ENCODE results near the gene LRRC56. TPM values are rescaled to one million over a fixed set of nuclear protein-coding genes. Genes with fewer than 3 reads are reported as not detected.

Gene LRRC56
- total RNA-seq, 2 donors from 2014 or later: 3.0 to 4.3 TPM

- Histone ChIP-seq H3K9me3 (ENCODE audit: control insufficient read depth, low read length) (no peaks in the 10 kb centered on the region), H3K4me3 (ENCODE audit: low read length) (no peak overlapping the region), H3K4me1 (ENCODE audit: control insufficient read depth, insufficient read depth, low read length) (no peaks in the 10 kb centered on the region), H3K27ac (ENCODE audit: low read depth, low read length) (no peak overlapping the region), H3K36me3 (ENCODE audit: control insufficient read depth, insufficient read depth, low read length) (peaks cover 8% of the 10 kb centered on the region), H3K9ac (ENCODE audit: extremely low read depth, low read length, poor library complexity, severe bottlenecking) (no peak overlapping the region), H3K27me3 (ENCODE audit: control insufficient read depth, insufficient read depth, low read length, poor library complexity, severe bottlenecking) (no peaks in the 10 kb centered on the region)
- no peak for DNase-seq
- no peak overlapping the region for H3K4me3 Mint-ChIP-seq
- H3K27ac Mint-ChIP-seq: no peak overlapping the region
- no peaks in the 10 kb centered on the region for H3K4me1 Mint-ChIP-seq
- WGBS, 2 experiments (ENCODE audit: insufficient coverage in 1 of 2, insufficient read length in 1 of 2): 90 to 95% methylated on average over 12 to 23 of the region's 23 CpGs
- peaks cover 6% of the 10 kb centered on the region for H3K27me3 Mint-ChIP-seq (ENCODE audit: insufficient read depth)
- H3K9me3 Mint-ChIP-seq: no peaks in the 10 kb centered on the region
- no peak for TF ChIP-seq CTCF (conservative IDR thresholded peaks at IDR 0.05)
- H3K36me3 Mint-ChIP-seq (ENCODE audit: low read depth): peaks cover 10% of the 10 kb centered on the region
These were observed 4.8 kb upstream of the LRRC56 start for GRCh38 chr11:532527-532985.

DNA sequence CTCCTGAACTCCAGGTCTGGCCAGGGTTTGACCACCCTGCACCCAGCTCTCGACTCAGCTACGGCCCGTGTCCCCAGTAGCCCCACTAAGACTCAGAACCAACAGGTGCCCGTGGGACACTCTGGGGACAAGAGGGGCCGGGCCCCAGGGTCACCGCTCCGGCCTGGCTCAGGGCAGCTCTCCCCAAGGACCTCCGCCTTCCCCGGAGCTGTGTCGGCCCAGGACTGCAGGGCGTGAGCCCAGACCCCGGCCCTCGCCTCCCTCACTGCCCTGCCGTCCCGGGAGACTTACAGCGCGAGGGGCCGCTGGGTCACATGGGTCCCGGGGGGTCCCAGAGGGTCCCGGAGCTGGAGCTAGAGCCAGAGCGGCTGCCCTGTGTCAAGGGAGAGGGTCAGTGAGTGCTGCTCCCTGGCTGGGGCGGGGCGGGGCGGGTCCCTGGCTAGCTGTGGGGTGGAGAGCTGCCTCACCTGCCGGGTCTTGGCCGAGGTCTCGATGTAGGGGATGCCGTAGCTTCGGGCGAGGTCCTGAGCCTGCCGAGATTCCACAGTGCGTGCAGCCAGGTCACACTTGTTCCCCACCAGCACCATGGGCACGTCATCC is 4.2 kb upstream of the LRRC56 start:
- Histone ChIP-seq H3K9ac (ENCODE audit: extremely low read depth, low read length, poor library complexity, severe bottlenecking) (no peak overlapping the region), H3K27ac (ENCODE audit: low read depth, low read length) (no peak overlapping the region), H3K4me1 (ENCODE audit: control insufficient read depth, insufficient read depth, low read length) (no peaks in the 10 kb centered on the region), H3K4me3 (ENCODE audit: low read length) (no peak overlapping the region), H3K36me3 (ENCODE audit: control insufficient read depth, insufficient read depth, low read length) (peaks cover 8% of the 10 kb centered on the region), H3K27me3 (ENCODE audit: control insufficient read depth, insufficient read depth, low read length, poor library complexity, severe bottlenecking) (no peaks in the 10 kb centered on the region), H3K9me3 (ENCODE audit: control insufficient read depth, low read length) (no peaks in the 10 kb centered on the region)
- no peak overlapping the region for H3K4me3 Mint-ChIP-seq
- no peak overlapping the region for H3K27ac Mint-ChIP-seq
- TF ChIP-seq CTCF (conservative IDR thresholded peaks at IDR 0.05): no peak
- H3K4me1 Mint-ChIP-seq: no peaks in the 10 kb centered on the region
- peak; percentile 34 for DNase-seq
- H3K27me3 Mint-ChIP-seq (ENCODE audit: insufficient read depth): peaks cover 9% of the 10 kb centered on the region
- no peaks in the 10 kb centered on the region for H3K9me3 Mint-ChIP-seq
- 93 to 97% methylated on average over 14 to 33 of the region's 33 CpGs for WGBS, 2 experiments (ENCODE audit: insufficient coverage in 1 of 2, insufficient read length in 1 of 2)
- peaks cover 10% of the 10 kb centered on the region for H3K36me3 Mint-ChIP-seq (ENCODE audit: low read depth)

GRCh38 chr11:533586-534395 is 3.5 kb upstream of the LRRC56 start:
- no peak overlapping the region for H3K9ac ChIP-seq (ENCODE audit: extremely low read depth, low read length, poor library complexity, severe bottlenecking)
- Mint-ChIP-seq H3K36me3 (ENCODE audit: low read depth) (peaks cover 10% of the 10 kb centered on the region), H3K27ac (no peak overlapping the region), H3K4me1 (no peaks in the 10 kb centered on the region), H3K9me3 (no peaks in the 10 kb centered on the region), H3K27me3 (ENCODE audit: insufficient read depth) (peaks cover 9% of the 10 kb centered on the region), H3K4me3 (peak overlapping the region; percentile 65)
- H3K36me3 ChIP-seq (ENCODE audit: control insufficient read depth, insufficient read depth, low read length): peaks cover 8% of the 10 kb centered on the region
- DNase-seq: peak; percentile 38
- no peak overlapping the region for H3K27ac ChIP-seq (ENCODE audit: low read depth, low read length)
- WGBS, 2 experiments (ENCODE audit: insufficient coverage in 1 of 2, insufficient read length in 1 of 2): 94 to 95% methylated on average over 32 to 37 of the region's 37 CpGs
- H3K4me1 ChIP-seq (ENCODE audit: control insufficient read depth, insufficient read depth, low read length): no peaks in the 10 kb centered on the region
- peak overlapping the region; percentile 86 for H3K4me3 ChIP-seq (ENCODE audit: low read length)
- no peak for TF ChIP-seq CTCF (conservative IDR thresholded peaks at IDR 0.05)
- H3K9me3 ChIP-seq (ENCODE audit: control insufficient read depth, low read length): no peaks in the 10 kb centered on the region
- H3K27me3 ChIP-seq (ENCODE audit: control insufficient read depth, insufficient read depth, low read length, poor library complexity, severe bottlenecking): no peaks in the 10 kb centered on the region
